ENCODE measurements around the gene PELI1.

PELI1 gene

GRCh38 chr2:64127119-64127518, 17.1 kb downstream of the PELI1 start:
- peaks cover 30% of the 10 kb centered on the region for H3F3A ChIP-seq (ENCODE audit: control insufficient read depth, insufficient read depth)
- H3K36me3 ChIP-seq (ENCODE audit: control insufficient read depth, low read length): peaks cover 84% of the 10 kb centered on the region
- peak overlapping the region; percentile 16; the same call in 1 of the 2 replicates for H3K27ac ChIP-seq (ENCODE audit: low read depth, low read length)
- TF ChIP-seq, protein P1, sequence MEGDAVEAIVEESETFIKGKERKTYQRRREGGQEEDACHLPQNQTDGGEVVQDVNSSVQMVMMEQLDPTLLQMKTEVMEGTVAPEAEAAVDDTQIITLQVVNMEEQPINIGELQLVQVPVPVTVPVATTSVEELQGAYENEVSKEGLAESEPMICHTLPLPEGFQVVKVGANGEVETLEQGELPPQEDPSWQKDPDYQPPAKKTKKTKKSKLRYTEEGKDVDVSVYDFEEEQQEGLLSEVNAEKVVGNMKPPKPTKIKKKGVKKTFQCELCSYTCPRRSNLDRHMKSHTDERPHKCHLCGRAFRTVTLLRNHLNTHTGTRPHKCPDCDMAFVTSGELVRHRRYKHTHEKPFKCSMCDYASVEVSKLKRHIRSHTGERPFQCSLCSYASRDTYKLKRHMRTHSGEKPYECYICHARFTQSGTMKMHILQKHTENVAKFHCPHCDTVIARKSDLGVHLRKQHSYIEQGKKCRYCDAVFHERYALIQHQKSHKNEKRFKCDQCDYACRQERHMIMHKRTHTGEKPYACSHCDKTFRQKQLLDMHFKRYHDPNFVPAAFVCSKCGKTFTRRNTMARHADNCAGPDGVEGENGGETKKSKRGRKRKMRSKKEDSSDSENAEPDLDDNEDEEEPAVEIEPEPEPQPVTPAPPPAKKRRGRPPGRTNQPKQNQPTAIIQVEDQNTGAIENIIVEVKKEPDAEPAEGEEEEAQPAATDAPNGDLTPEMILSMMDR (IDR thresholded peaks at IDR 0.05; ENCODE audit: low read depth, low read length, poor library complexity, severe bottlenecking): no peak
- TF ChIP-seq EZH2phosphoT487 (IDR thresholded peaks at IDR 0.05; ENCODE audit: borderline replicate concordance, low read length): no peak
- no peaks in the 10 kb centered on the region for H3K9me2 ChIP-seq (replicated peaks; ENCODE audit: control insufficient read depth, low read length)
- no peak overlapping the region for H3K4me3 ChIP-seq (ENCODE audit: low read length)
- no peaks in the 10 kb centered on the region for H3K9me3 ChIP-seq (ENCODE audit: control insufficient read depth, insufficient read depth, low read length)
- H3K79me2 ChIP-seq (ENCODE audit: control insufficient read depth, low read length): peaks cover 100% of the 10 kb centered on the region
- peaks cover 93% of the 10 kb centered on the region for H3K4me1 ChIP-seq (ENCODE audit: control insufficient read depth, low read length)
- H3K27me3 ChIP-seq (ENCODE audit: control insufficient read depth, low read length): no peaks in the 10 kb centered on the region
- H4K20me1 ChIP-seq (ENCODE audit: control insufficient read depth, insufficient read depth, low read depth, low read length): peaks cover 14% of the 10 kb centered on the region
- H3K4me2 ChIP-seq (ENCODE audit: low read length): peak overlapping the region; percentile 36; the same call in 1 of the 2 replicates

DNA sequence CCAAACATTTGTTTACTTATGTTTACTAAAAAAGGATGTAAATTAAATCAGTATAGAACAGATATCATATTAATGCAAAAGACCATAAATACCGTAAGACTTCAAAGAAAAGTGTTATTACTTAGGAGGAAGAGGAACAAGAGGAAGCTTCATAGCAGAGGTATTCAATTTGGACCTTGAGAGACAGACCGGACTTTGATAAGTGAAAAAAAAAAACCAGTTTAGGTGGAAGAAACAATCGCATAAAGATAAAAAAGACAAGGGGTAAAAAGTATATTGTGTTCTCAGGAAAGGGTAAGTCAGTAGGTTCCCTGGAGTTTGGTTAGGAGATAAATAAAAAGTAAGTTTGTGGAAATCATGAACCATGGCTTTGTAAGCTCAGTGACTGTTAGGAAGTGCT, 17.6 kb downstream of the PELI1 start:
- no peaks in the 10 kb centered on the region for H3K9me3 ChIP-seq (ENCODE audit: control insufficient read depth, insufficient read depth, low read length)
- peaks cover 84% of the 10 kb centered on the region for H3K36me3 ChIP-seq (ENCODE audit: control insufficient read depth, low read length)
- H3F3A ChIP-seq (ENCODE audit: control insufficient read depth, insufficient read depth): peaks cover 33% of the 10 kb centered on the region
- H3K4me2 ChIP-seq (ENCODE audit: low read length): peak overlapping the region; percentile 36
- TF ChIP-seq EZH2phosphoT487 (IDR thresholded peaks at IDR 0.05; ENCODE audit: borderline replicate concordance, low read length): no peak
- peaks cover 93% of the 10 kb centered on the region for H3K4me1 ChIP-seq (ENCODE audit: control insufficient read depth, low read length)
- H3K9me2 ChIP-seq (replicated peaks; ENCODE audit: control insufficient read depth, low read length): no peaks in the 10 kb centered on the region
- peak overlapping the region; percentile 16; the same call in 1 of the 2 replicates for H3K27ac ChIP-seq (ENCODE audit: low read depth, low read length)
- no peak overlapping the region for H3K4me3 ChIP-seq (ENCODE audit: low read length)
- H4K20me1 ChIP-seq (ENCODE audit: control insufficient read depth, insufficient read depth, low read depth, low read length): peaks cover 12% of the 10 kb centered on the region; the same call in 1 of the 2 replicates
- peaks cover 100% of the 10 kb centered on the region for H3K79me2 ChIP-seq (ENCODE audit: control insufficient read depth, low read length)
- H3K27me3 ChIP-seq (ENCODE audit: control insufficient read depth, low read length): no peaks in the 10 kb centered on the region

GRCh38 chr2:64124571-64124970, 19.6 kb downstream of the PELI1 start:
- H3F3A ChIP-seq (ENCODE audit: control insufficient read depth, insufficient read depth): peaks cover 42% of the 10 kb centered on the region
- H3K79me2 ChIP-seq (ENCODE audit: control insufficient read depth, low read length): peaks cover 100% of the 10 kb centered on the region
- H4K20me1 ChIP-seq (ENCODE audit: control insufficient read depth, insufficient read depth, low read depth, low read length): peaks cover 21% of the 10 kb centered on the region
- peak overlapping the region; percentile 24; the same call in 1 of the 2 replicates for H3K4me3 ChIP-seq (ENCODE audit: low read length)
- H3K4me2 ChIP-seq (ENCODE audit: low read length): peak overlapping the region; percentile 55
- peaks cover 96% of the 10 kb centered on the region for H3K4me1 ChIP-seq (ENCODE audit: control insufficient read depth, low read length)
- TF ChIP-seq, protein P1 (IDR thresholded peaks at IDR 0.05; ENCODE audit: low read depth, low read length, poor library complexity, severe bottlenecking): no peak
- no peak for TF ChIP-seq EZH2phosphoT487 (IDR thresholded peaks at IDR 0.05; ENCODE audit: borderline replicate concordance, low read length)
- peaks cover 89% of the 10 kb centered on the region for H3K36me3 ChIP-seq (ENCODE audit: control insufficient read depth, low read length)
- H3K27me3 ChIP-seq (ENCODE audit: control insufficient read depth, low read length): no peaks in the 10 kb centered on the region
- no peaks in the 10 kb centered on the region for H3K9me2 ChIP-seq (replicated peaks; ENCODE audit: control insufficient read depth, low read length)
- no peaks in the 10 kb centered on the region for H3K9me3 ChIP-seq (ENCODE audit: control insufficient read depth, insufficient read depth, low read length)
- peak overlapping the region; percentile 46; the same call in 1 of the 2 replicates for H3K27ac ChIP-seq (ENCODE audit: low read depth, low read length)

DNA sequence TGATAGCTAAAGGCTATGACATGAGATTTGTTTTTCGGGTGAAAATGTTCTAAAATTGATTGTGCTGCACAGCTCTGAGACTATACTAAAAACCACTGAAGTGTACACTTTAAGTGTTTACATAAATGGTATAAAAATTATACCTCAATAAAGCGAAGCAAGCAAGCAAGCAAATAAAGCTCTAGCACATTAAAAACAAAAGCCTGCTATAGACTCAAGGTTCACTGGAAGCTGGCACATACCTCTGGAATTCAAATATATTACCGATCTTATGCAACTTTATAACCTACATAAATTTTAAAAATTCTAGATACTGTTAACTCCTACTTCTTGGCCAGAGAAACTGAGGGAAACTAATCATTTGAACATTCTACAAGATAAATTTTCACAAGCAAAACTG, 20.1 kb downstream of the PELI1 start:
- Histone ChIP-seq H3K9me3 (ENCODE audit: control insufficient read depth, insufficient read depth, low read length) (no peaks in the 10 kb centered on the region), H3K4me3 (ENCODE audit: low read length) (peak overlapping the region; percentile 24), H4K20me1 (ENCODE audit: control insufficient read depth, insufficient read depth, low read depth, low read length) (peaks cover 23% of the 10 kb centered on the region), H3K27me3 (ENCODE audit: control insufficient read depth, low read length) (no peaks in the 10 kb centered on the region), H3K4me1 (ENCODE audit: control insufficient read depth, low read length) (peaks cover 98% of the 10 kb centered on the region), H3K9me2 (replicated peaks; ENCODE audit: control insufficient read depth, low read length) (no peaks in the 10 kb centered on the region), H3K27ac (ENCODE audit: low read depth, low read length) (peak overlapping the region; percentile 46; the same call in 1 of the 2 replicates), H3K36me3 (ENCODE audit: control insufficient read depth, low read length) (peaks cover 92% of the 10 kb centered on the region), H3F3A (ENCODE audit: control insufficient read depth, insufficient read depth) (peaks cover 42% of the 10 kb centered on the region), H3K4me2 (ENCODE audit: low read length) (peak overlapping the region; percentile 55), H3K79me2 (ENCODE audit: control insufficient read depth, low read length) (peaks cover 100% of the 10 kb centered on the region)
- TF ChIP-seq EZH2phosphoT487 (IDR thresholded peaks at IDR 0.05; ENCODE audit: borderline replicate concordance, low read length): no peak
- TF ChIP-seq, protein P1 (IDR thresholded peaks at IDR 0.05; ENCODE audit: low read depth, low read length, poor library complexity, severe bottlenecking): no peak

Data from DOHH2 (cell line).